Right atrium auricular region (tissue), 2 donors: ENCODE results near the gene P4HB. TPM values are rescaled to one million over a fixed set of nuclear protein-coding genes. Genes with fewer than 3 reads are reported as not detected.

Experiments used
- DNase-seq: peaks from one replicate; pipeline ENCODE4 v3.0.0-alpha.2; 2019; ENCODE audit warnings: low spot score
- H3K27ac ChIP-seq, 2 donors: fragments of 200-600 bp; sonication (generic); 1 replicate in 1 of 2; 2 replicates in 1 of 2; pipeline ENCODE4 v1.5.1; 2016 to 2019
- H3K27me3 ChIP-seq, 2 donors: fragments of 200-600 bp; sonication (generic); one replicate each; pipeline versions ENCODE4 v1.5.1 to v1.6.0; 2017 to 2019
- H3K36me3 ChIP-seq: fragments of 200-600 bp; sonication (generic); one replicate; pipeline ENCODE4 v1.5.1; 2016
- H3K4me1 ChIP-seq, 2 donors: fragments of 200-600 bp; sonication (generic); one replicate each; pipeline versions ENCODE4 v1.5.1 to v1.6.0; 2017 to 2019
- H3K4me3 ChIP-seq, 2 donors: fragments of 200-600 bp; sonication (generic); 1 replicate in 1 of 2; 2 replicates in 1 of 2; pipeline ENCODE4 v1.5.1; 2017 to 2019; ENCODE audit warnings: mild to moderate bottlenecking in 1 of 2, moderate library complexity in 1 of 2
- H3K9me3 ChIP-seq, 2 donors: fragments of 200-600 bp; sonication (generic); one replicate each; pipeline ENCODE4 v1.5.1; 2019
- CTCF ChIP-seq, 2 donors: fragments of 200-600 bp; sonication (generic); IDR thresholded peaks; one replicate each; pipeline ENCODE4 v1.5.1; 2019; ENCODE audit warnings: antibody characterized with exemption in 2 of 2
- total RNA-seq, 2 donors: library from RNA; depleted of rRNA; stranded (reverse); fragments of >200 nt; gene quantifications; one replicate each; pipeline ENCODE4 v1.1.0, GENCODE V29; 2016

Gene P4HB
- total RNA-seq, 2 donors from 2014 or later = 321 to 426 TPM

- TF ChIP-seq CTCF (IDR thresholded peaks at IDR 0.05) = no peak
- Histone ChIP-seq H3K36me3 (no peaks in the 10 kb centered on the region), H3K27ac (no peak overlapping the region), H3K9me3 (no peaks in the 10 kb centered on the region), H3K27me3 (peaks cover 9 to 28% of the 10 kb centered on the region in 2 donors), H3K4me1 (peaks cover 0 to 19% of the 10 kb centered on the region in 2 donors), H3K4me3 (no peak overlapping the region)
- DNase-seq = no peak
Observed at GRCh38 chr17:81807210-81807719, 53.1 kb downstream of the P4HB start.

GRCh38 chr17:81806461-81807209, 53.7 kb downstream of the P4HB start:
- Histone ChIP-seq H3K4me1 (peaks cover 0 to 19% of the 10 kb centered on the region in 2 donors), H3K27ac (no peak overlapping the region), H3K27me3 (peaks cover 9 to 28% of the 10 kb centered on the region in 2 donors), H3K36me3 (no peaks in the 10 kb centered on the region), H3K9me3 (no peaks in the 10 kb centered on the region), H3K4me3 (no peak overlapping the region)
- no peak for TF ChIP-seq CTCF (IDR thresholded peaks at IDR 0.05)
- DNase-seq = no peak

GRCh38 chr17:81805707-81806460, 54.5 kb downstream of the P4HB start:
- DNase-seq = no peak
- no peak overlapping the region for H3K4me3 ChIP-seq
- H3K4me1 ChIP-seq = peaks cover 0 to 19% of the 10 kb centered on the region in 2 donors
- H3K36me3 ChIP-seq = no peaks in the 10 kb centered on the region
- no peak overlapping the region for H3K27ac ChIP-seq
- TF ChIP-seq CTCF (IDR thresholded peaks at IDR 0.05) = no peak
- H3K9me3 ChIP-seq = no peaks in the 10 kb centered on the region
- peaks cover 9 to 28% of the 10 kb centered on the region in 2 donors for H3K27me3 ChIP-seq

- Histone ChIP-seq H3K4me3 (peak overlapping the region in 1 of 2 donors; percentile 21), H3K27ac (no peak overlapping the region), H3K9me3 (no peaks in the 10 kb centered on the region), H3K4me1 (peaks cover 0 to 19% of the 10 kb centered on the region in 2 donors), H3K36me3 (no peaks in the 10 kb centered on the region), H3K27me3 (peaks cover 9 to 28% of the 10 kb centered on the region in 2 donors)
- TF ChIP-seq CTCF (IDR thresholded peaks at IDR 0.05) = no peak
- DNase-seq = no peak
Observed at GRCh38 chr17:81804559-81805399, 55.6 kb downstream of the P4HB start.

GRCh38 chr17:81803728-81804558, 56.4 kb downstream of the P4HB start, which contains the start of gene GCGR:
Gene GCGR, plus strand, starts transcription at chr17:81804150. Its CDS starts 4,869 bp downstream, at chr17:81809019.
- DNase-seq = no peak
- Histone ChIP-seq H3K27ac (no peak within 1 kb of the TSS), H3K4me3 (peak within 1 kb of the TSS in 1 of 2 donors; percentile 21), H3K4me1 (peaks cover 0 to 19% of the 10 kb centered on the region in 2 donors), H3K27me3 (peaks cover 9 to 28% of the 10 kb centered on the region in 2 donors), H3K36me3 (no peaks in the 10 kb centered on the region), H3K9me3 (no peaks in the 10 kb centered on the region)
- no peak for TF ChIP-seq CTCF (IDR thresholded peaks at IDR 0.05)
